Progenitor cell of endocrine pancreas (in vitro differentiated cells): ENCODE data around the gene CSAD. TPM values are rescaled to one million over a fixed set of nuclear protein-coding genes. Genes with fewer than 3 reads are reported as not detected.

ENCODE experiments used
- DNase-seq: peaks from one replicate; pipeline ENCODE4 v3.0.0; 2021; ENCODE audit warnings: low spot score; ENCODE audit not compliant: unreplicated experiment
- H3K27ac Mint-ChIP-seq: 2 replicates; pipeline ENCODE4 v1.8.0; 2021; ENCODE audit warnings: mild to moderate bottlenecking, moderate library complexity, mixed read lengths
- H3K27me3 Mint-ChIP-seq: 2 replicates; pipeline ENCODE4 v1.8.0; 2021; ENCODE audit warnings: mixed read lengths
- H3K36me3 Mint-ChIP-seq: 2 replicates; pipeline ENCODE4 v1.8.0; 2022; ENCODE audit warnings: mixed read lengths; ENCODE audit not compliant: insufficient read depth
- H3K4me1 Mint-ChIP-seq: 2 replicates; pipeline ENCODE4 v1.8.0; 2021; ENCODE audit warnings: low read depth, mixed read lengths
- H3K4me3 Mint-ChIP-seq: 2 replicates; pipeline ENCODE4 v1.8.0; 2021; ENCODE audit warnings: low read depth, mild to moderate bottlenecking, moderate library complexity, mixed read lengths
- H3K9me3 Mint-ChIP-seq: 2 replicates; pipeline ENCODE4 v1.8.0; 2021; ENCODE audit warnings: low read depth, mixed read lengths
- CTCF ChIP-seq: fragments of 200-600 bp; sonication (generic); IDR thresholded peaks from one replicate; pipeline ENCODE4 v1.5.0; 2021; ENCODE audit warnings: antibody characterized with exemption, mild to moderate bottlenecking; ENCODE audit not compliant: unreplicated experiment
- total RNA-seq: library from RNA; stranded (reverse); gene quantifications from 2 replicates; pipeline ENCODE4 v1.2.1, GENCODE V29; 2021

The CSAD gene
- total RNA-seq, 1 donor from 2014 or later, result 58.6 TPM

GRCh38 chr12:53159195-53159839, 21.4 kb downstream of the CSAD start:
- H3K27me3 Mint-ChIP-seq, result no peaks in the 10 kb centered on the region
- H3K27ac Mint-ChIP-seq, result no peak overlapping the region
- H3K4me3 Mint-ChIP-seq, result no peak overlapping the region
- H3K4me1 Mint-ChIP-seq, result no peaks in the 10 kb centered on the region
- TF ChIP-seq CTCF, result peak; percentile 94
- H3K36me3 Mint-ChIP-seq, result no peaks in the 10 kb centered on the region
- DNase-seq, result peak; percentile 73
- no peaks in the 10 kb centered on the region for H3K9me3 Mint-ChIP-seq

GRCh38 chr12:53152390-53152789, 28.3 kb downstream of the CSAD start:
- H3K4me1 Mint-ChIP-seq, result peaks cover 2% of the 10 kb centered on the region
- no peak overlapping the region for H3K4me3 Mint-ChIP-seq
- H3K27ac Mint-ChIP-seq, result no peak overlapping the region
- no peaks in the 10 kb centered on the region for H3K9me3 Mint-ChIP-seq
- no peaks in the 10 kb centered on the region for H3K27me3 Mint-ChIP-seq
- no peak for TF ChIP-seq CTCF
- no peak for DNase-seq
- H3K36me3 Mint-ChIP-seq, result no peaks in the 10 kb centered on the region

GRCh38 chr12:53151039-53151438, 29.7 kb downstream of the CSAD start:
- Mint-ChIP-seq H3K4me3 (no peak overlapping the region), H3K4me1 (peaks cover 2% of the 10 kb centered on the region), H3K36me3 (no peaks in the 10 kb centered on the region), H3K27ac (no peak overlapping the region), H3K9me3 (no peaks in the 10 kb centered on the region), H3K27me3 (no peaks in the 10 kb centered on the region)
- no peak for TF ChIP-seq CTCF
- DNase-seq, result no peak

GRCh38 chr12:53147653-53148052, 33.1 kb downstream of the CSAD start:
- Mint-ChIP-seq H3K4me3 (no peak overlapping the region), H3K4me1 (peaks cover 7% of the 10 kb centered on the region), H3K27ac (no peak overlapping the region), H3K36me3 (no peaks in the 10 kb centered on the region), H3K9me3 (no peaks in the 10 kb centered on the region), H3K27me3 (no peaks in the 10 kb centered on the region)
- no peak for TF ChIP-seq CTCF
- no peak for DNase-seq

- Mint-ChIP-seq H3K9me3 (no peaks in the 10 kb centered on the region), H3K4me3 (no peak overlapping the region), H3K27ac (no peak overlapping the region), H3K4me1 (peaks cover 7% of the 10 kb centered on the region), H3K27me3 (no peaks in the 10 kb centered on the region), H3K36me3 (no peaks in the 10 kb centered on the region)
- DNase-seq, result no peak
- TF ChIP-seq CTCF, result no peak
These were observed 33.5 kb downstream of the CSAD start for GRCh38 chr12:53147181-53147580.
